Fibroblast of skin of back (primary cell): ENCODE measurements around the gene REPS1.
"Not testable (repeated sequence)": the region's sequence is repeated elsewhere in the genome, so short reads cannot be mapped to it uniquely, and the experiment has no call there.

Experiments used
- DNase-seq: peaks from one replicate; pipeline ENCODE4 v3.0.0-alpha.2; 2013

Gene REPS1

GRCh38 chr6:138970159-138970558 is 17.9 kb downstream of the REPS1 start:
- DNase-seq = no peak

GRCh38 chr6:138966870-138967269 is 21.2 kb downstream of the REPS1 start:
- DNase-seq = no peak

DNA sequence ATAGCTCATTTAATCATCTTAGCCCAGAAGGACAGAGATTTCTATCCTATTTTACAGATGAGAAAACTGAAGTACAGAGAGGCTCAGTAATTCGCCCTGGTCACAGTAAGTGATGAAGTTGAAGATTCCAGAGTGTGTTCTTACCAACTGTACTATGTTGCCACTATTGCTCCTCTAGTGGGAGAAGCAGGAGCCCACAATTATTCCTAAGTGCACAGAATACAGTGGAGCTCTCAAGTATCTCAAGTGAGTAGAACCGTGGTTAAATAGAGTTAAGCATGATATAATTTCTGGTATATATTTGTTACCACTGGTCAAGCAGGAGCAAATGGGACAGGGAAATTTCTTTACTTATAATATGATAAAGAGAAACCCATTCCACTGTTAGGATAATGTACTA is 22.1 kb downstream of the REPS1 start:
- no peak for DNase-seq

DNA sequence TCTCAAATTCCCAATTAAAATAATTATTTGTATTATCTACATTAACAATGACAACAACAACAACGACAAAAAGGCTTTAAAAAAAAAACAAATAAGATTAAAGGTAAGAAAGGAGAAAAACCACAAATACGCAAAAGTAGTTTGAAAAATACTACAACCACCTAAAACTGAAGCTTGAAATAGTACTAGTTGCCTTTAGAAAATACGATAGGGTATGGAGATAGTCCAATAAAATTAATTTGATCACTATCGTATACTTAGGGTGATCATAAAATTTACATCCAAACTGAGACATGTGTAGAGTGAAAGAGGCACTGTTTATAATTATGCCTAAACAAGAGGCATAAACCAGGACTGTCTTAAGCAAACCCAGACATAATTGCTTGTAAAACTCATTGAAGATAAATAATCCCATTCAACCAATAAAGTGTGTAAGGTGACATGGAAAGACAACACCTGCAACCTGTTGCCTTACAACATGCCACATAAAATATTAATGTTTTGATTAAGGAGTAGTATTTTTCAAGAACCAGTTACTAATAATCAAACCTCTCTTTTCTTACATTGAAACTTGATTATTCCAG is 22.7 kb downstream of the REPS1 start:
- DNase-seq = no peak

DNA sequence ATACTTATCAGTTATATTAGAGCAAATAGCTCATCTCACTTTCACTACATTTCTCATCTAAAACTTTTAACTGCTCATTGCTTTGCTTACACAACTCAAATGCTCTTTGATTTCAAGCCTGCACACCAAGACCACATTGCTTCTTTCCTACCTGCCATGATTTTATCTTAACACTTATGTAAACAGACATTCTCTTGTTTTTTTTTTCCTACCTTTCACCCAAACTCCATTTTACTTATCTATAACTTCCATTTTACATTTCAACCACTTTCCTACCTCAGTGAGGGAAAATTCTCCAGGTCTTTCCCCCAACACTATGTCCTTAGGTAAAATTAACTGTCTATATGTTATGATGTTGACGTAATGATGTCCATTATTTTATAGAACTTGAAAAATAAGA is 24.0 kb downstream of the REPS1 start:
- DNase-seq = no peak

GRCh38 chr6:138963531-138963930 is 24.5 kb downstream of the REPS1 start:
- DNase-seq = no peak

DNA sequence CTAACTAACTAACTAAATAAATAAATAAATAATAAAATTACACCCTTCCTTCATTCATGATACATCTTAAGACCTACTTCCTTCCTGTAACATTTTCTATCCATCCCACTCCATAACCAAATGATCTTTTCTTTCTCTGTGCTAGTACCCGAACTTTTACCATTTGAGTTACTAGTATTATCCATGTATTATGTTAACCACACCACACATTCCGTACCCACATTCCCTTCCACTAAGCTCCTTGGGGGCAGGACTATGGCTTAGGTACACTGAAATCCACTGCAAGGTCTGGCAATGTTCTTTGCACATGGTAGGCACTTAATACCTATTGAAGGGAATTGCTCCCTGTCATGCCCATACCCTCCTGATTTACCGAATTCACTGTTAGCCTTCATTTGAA is 24.9 kb downstream of the REPS1 start:
- no peak for DNase-seq

DNA sequence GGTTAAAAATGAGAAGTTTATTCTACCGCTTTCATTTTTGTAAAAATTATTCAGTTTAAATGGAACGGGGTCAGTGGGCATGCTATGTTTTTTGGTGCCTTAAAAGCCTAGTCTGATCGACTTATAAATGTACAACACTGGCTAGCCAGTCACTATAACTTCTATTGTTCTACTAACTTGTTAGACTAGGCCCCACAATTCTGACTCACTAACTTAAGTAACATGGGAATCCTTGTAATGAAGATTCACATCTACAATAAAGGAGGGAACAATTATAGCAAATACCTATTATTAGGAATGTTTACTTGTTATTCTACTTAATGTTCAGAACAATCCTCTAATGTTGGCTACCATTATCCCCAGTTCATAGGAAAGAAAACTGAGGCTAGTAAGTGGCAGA is 28.5 kb downstream of the REPS1 start:
- DNase-seq = no peak

DNA sequence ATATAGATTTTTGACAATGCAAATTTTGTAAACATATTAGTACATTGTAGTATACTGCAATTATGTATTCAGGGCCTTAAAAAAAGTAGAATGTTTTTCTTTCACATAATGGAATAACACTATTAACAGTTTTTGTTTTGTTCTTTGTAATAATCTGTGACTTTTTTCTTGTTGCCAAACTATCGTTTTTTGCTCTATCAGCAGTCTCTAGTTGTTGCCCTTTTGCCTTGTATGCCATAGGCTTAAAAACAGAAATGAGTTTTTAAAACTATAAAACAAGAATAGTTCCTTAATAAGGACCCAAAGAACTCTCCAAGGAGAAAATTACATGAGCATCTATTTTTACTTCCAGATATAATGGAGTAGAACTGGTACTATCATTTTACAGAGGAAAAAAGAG is 29.5 kb downstream of the REPS1 start:
- no peak for DNase-seq

- DNase-seq = no peak
These were observed 30.1 kb downstream of the REPS1 start for GRCh38 chr6:138957903-138958302.

GRCh38 chr6:138957484-138957883 is 30.6 kb downstream of the REPS1 start:
- DNase-seq = peak; percentile 71

DNA sequence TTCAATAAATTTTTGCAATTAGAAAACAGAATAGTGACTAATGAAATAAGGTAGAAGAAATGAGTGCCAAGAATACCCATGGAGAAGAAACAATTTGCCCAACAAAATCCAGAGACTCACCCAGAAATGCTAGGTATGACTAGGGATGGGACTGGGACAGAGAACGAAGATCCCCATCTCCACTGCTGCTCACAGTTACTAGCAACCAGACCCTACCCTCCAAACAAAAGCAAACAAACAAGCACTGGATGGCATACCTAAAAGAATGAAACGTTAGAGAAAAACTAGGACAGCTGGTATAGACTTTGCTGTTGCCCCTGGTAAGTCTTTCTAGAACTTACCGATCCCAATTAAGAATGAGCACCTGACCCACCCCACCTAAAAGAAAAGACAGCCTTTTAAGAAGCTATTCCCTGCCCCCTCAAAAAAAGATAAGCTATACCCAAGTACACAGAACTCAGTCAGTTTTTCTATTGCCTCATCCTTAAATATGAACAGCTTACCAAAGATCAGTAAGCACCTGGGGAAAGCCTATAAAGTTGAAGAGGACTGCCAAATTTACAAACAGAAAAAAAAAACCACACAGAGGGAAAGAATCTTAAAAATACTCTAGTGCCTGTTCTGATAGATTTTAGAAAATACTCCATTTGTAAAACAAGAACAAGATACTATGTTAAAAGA is 31.7 kb downstream of the REPS1 start:
- no peak for DNase-seq

DNA sequence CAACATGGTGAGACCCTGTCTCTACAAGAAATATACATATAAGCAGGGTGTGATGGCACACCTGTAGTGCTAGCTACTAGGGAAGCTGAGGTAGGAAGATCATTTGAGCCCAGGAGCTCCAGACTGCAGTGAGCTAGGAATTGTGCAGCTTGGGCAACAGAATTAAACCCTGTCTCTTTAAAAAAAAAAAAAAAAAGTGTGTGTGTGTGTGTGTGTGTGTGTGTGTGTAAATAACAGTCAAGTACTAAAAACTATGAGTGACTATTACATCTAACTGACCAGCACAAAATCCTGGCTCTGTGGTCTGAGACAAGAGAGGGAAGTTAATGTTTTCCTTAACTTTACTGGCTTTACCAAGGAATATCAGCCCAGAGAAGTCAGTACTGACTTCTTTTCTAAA is 32.8 kb downstream of the REPS1 start:
- DNase-seq = no peak

GRCh38 chr6:138953451-138953850 is 34.6 kb downstream of the REPS1 start:
- peak; percentile 67 for DNase-seq

DNA sequence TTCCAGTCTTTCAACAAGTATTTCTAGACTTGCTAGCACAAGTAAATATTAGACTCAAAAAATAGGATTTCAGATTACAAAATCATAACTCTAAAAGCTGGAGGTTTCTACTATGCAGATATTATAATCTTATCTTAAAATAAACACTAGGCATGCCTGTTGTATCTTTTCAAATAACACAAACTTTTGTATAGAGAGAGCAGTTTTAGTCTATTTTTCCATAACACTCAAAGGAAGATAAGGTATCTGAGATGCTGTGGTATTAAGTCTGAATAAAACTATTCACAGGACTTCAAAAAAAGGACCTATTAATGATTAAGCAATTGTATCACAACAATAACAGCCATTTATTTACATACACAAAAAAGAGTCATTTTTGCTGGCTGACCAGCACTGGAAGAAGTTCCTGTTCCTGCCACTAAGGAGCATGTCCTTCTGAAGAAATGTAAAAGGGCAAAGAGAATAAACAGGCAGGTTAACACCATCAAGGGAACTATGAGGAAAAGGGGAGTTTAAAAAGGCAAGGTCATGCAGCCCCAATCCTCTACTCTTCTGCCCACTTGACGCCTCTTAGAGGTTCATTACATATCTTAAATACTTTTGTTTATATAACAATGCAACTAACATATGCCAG is 39.4 kb downstream of the REPS1 start:
- no peak for DNase-seq

DNA sequence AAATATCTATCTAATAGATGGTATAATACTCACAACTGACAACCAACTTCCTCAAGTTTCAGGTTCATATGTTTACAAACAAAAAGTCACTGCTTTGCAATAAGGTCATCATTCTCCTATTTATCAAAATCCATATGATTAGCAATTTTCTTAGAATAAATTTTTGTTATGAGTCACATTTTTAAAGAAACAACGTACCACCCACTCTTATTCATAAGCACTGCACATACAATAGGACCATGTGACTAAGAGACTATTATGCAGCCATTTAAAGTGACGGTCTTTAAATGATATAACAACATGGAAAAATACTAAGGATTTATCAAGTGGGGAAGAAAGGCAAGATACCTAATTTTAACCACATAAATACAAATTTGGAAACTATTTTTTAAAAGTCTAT is 40.0 kb downstream of the REPS1 start:
- DNase-seq = no peak

DNA sequence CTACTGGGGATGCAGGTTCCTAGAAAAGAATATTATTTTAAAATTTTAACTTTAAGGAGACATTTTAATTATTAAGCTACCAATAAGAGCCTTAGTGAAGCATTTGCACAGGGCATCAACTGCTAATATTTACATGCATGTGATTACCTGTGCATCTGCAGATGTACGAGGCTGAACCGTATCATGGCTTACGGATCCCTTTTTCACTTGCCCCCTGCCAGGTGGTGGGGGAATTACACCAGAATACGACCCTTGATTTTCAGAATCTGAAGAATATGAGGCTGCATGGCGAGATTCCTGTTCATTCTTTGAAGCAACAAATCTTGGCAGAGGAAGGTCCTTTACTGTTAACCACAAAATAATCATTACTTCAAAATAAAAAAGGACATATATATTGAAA is 42.7 kb downstream of the REPS1 start:
- DNase-seq = no peak

DNA sequence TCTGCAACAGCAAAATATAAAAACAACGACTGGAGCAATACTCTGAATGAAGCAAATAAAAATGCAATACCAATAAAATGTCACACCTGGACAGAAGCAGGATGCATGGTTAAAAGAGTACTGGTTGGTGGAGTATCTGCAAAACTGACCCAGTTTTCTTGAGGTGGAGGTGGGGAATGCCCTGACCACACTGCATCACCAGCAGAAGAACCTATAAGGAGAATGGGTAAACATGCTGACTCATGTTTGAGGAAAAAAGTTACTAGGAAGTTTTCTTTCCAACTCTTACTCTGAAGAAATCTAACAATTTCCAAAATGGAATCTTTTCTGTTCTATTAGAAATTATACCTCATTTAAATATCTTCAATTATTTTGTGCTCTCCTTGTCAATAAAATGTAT is 43.6 kb downstream of the REPS1 start:
- peak; percentile 44 for DNase-seq

DNA sequence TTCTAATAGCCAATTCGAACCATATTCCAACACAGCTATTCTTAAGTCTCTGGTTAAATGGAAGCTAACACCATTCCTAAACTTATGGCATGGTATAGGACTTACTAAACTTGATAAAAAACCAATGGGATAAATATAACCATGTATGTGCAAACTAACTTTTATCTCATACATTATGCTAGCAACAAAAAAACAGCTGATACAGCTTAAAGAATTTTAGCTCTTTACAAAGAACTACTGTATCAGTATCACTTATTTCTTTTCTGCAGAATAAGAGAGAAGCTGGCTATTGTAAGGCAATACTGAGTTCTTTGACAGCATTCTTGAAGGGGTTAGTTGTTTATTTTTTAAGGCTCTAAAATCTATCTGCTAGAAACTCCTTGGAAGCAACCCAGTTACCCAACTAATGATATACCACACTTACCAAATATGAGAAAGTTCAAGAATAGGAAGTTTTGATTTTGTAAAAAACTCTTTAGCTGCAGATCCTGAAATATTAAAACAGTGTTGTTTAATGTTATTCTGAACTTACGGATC is 44.9 kb downstream of the REPS1 start:
- no peak for DNase-seq

DNA sequence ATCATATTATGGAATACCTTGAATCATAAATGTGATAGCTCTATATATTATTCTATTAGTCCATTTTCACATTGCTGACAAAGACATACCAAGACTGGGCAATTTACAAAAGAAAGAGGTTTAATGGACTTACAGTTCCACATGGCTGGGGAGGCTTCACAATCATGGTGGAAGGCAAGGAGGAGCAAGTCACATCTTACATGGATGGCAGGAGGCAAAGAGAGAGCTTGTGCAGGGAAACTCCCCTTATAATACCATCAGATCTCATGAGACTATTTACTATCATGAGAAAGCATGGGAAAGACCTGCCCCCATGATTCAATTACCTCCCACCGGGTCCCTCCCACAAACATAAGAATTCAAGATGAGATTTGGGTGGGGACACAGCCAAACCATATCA is 51.2 kb downstream of the REPS1 start:
- DNase-seq = not testable (repeated sequence)

- DNase-seq = no peak
These were observed 56.4 kb downstream of the REPS1 start for GRCh38 chr6:138931660-138932059.

- no peak for DNase-seq
These were observed 61.5 kb downstream of the REPS1 start for GRCh38 chr6:138926579-138926978.

- no peak for DNase-seq
These were observed 62.2 kb downstream of the REPS1 start for GRCh38 chr6:138925806-138926205.

DNA sequence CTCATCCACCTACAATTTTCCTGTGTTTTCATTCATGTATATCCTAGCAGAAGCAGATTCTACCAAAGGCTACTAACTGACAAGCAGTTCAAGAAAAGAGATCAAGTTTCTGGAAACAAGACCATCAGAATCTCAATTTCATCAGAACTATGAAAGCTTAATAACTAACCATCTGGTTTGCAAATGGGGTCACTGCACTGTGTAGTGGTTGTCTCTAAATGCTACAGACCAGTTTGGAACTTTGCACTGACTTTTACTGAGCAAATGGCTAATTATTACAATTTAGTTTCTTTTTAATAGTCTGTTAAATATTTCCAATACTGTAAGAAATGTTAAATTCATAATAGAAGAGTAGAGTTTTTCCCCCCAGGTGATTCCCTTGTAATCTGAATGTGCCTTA is 64.5 kb downstream of the REPS1 start:
- DNase-seq = no peak
